Suprapubic skin (tissue), 4 donors: ENCODE data around the gene GSTA2. TPM values are rescaled to one million over a fixed set of nuclear protein-coding genes. Genes with fewer than 3 reads are reported as not detected.

ENCODE experiments used
- DNase-seq, 2 donors: peaks; one replicate each; pipeline ENCODE4 v3.0.0-alpha.2; 2019; ENCODE audit warnings: low spot score in 2 of 2
- H3K27ac ChIP-seq: fragments of 200-600 bp; sonication (generic); one replicate; pipeline ENCODE4 v1.5.1; 2019
- H3K27me3 ChIP-seq: fragments of 200-600 bp; sonication (generic); one replicate; pipeline ENCODE4 v1.5.1; 2019
- H3K36me3 ChIP-seq: fragments of 200-600 bp; sonication (generic); one replicate; pipeline ENCODE4 v1.5.1; 2019
- H3K4me1 ChIP-seq: fragments of 200-600 bp; sonication (generic); one replicate; pipeline ENCODE4 v1.5.1; 2019
- H3K4me3 ChIP-seq: fragments of 200-600 bp; sonication (generic); one replicate; pipeline ENCODE4 v1.5.1; 2019; ENCODE audit warnings: mild to moderate bottlenecking
- H3K9me3 ChIP-seq: fragments of 200-600 bp; sonication (generic); one replicate; pipeline ENCODE4 v1.5.1; 2019
- CTCF ChIP-seq, 2 donors: fragments of 200-600 bp in 1 of 2; fragments of 450-650 bp in 1 of 2; sonication (generic) in 1 of 2; IDR thresholded peaks; one replicate each; pipeline ENCODE4 v1.5.1; 2016 to 2019; ENCODE audit warnings: antibody characterized with exemption in 2 of 2, mild to moderate bottlenecking in 1 of 2, moderate library complexity in 1 of 2
- EP300 ChIP-seq: sonication (generic); formaldehyde crosslinking; IDR thresholded peaks from one replicate; pipeline ENCODE4 v1.6.1; 2017; ENCODE audit warnings: antibody characterized with exemption
- POLR2A ChIP-seq, 2 donors: fragments of 450-650 bp; IDR thresholded peaks; one replicate each; pipeline ENCODE4 v1.6.1; 2017; ENCODE audit warnings: antibody characterized with exemption in 2 of 2, mild to moderate bottlenecking in 2 of 2, moderate library complexity in 2 of 2
- POLR2AphosphoS5 ChIP-seq, 3 donors: sonication (generic); formaldehyde crosslinking; IDR thresholded peaks; one replicate each; pipeline ENCODE4 v1.6.1; 2017; ENCODE audit warnings: antibody characterized with exemption in 3 of 3
- WGBS: methylation state at CpG from one replicate; pipeline ENCODE4 v1.1.5; 2018; 5-methylcytosine and 5-hydroxymethylcytosine counted together
- total RNA-seq, 4 donors: library from RNA; depleted of rRNA; stranded (reverse); fragments of >200 nt; gene quantifications; one replicate each; pipeline ENCODE4 v1.1.0, GENCODE V29; 2016

Gene GSTA2
- total RNA-seq, 4 donors from 2014 or later = not detected

DNA sequence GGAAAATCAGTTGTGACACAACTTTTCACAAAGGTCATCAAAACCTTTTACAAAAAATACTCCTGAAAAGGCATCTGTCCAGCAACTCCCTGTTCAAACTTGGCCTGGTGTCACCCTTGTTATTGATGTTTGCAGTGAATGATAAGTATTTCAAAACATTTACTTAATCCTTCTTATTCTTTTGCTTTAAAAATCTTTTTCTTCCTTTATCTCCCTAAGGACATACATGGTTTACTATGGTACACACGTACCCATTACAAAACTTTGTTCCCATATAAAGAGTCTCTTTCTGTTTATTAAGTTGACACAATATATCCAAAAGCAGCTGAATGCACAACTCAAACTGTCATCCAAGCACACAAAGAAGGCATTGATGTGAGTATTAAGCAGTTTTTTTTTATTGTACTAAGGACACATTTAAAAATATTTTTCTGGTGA is 17.5 kb downstream of the GSTA2 start:
- Histone ChIP-seq H3K36me3 (no peaks in the 10 kb centered on the region), H3K4me1 (no peaks in the 10 kb centered on the region), H3K27ac (no peak overlapping the region), H3K27me3 (no peaks in the 10 kb centered on the region), H3K9me3 (no peaks in the 10 kb centered on the region), H3K4me3 (no peak overlapping the region)
- TF ChIP-seq POLR2AphosphoS5 (IDR thresholded peaks at IDR 0.05) = no peak
- no peak for TF ChIP-seq CTCF (IDR thresholded peaks at IDR 0.05)
- no peak for TF ChIP-seq POLR2A (IDR thresholded peaks at IDR 0.05)
- TF ChIP-seq EP300 = no peak
- no peak for DNase-seq
- 57% methylated on average over 1 of the region's 1 CpG for WGBS

- no peaks in the 10 kb centered on the region for H3K36me3 ChIP-seq
Observed at GRCh38 chr6:52741872-52742271, 21.4 kb downstream of the GSTA2 start.

GRCh38 chr6:52739627-52740026 is 23.6 kb downstream of the GSTA2 start:
- no peak overlapping the region for H3K4me3 ChIP-seq
- H3K27ac ChIP-seq = no peak overlapping the region
- H3K27me3 ChIP-seq = no peaks in the 10 kb centered on the region
- TF ChIP-seq EP300 (no peak), CTCF (IDR thresholded peaks at IDR 0.05) (no peak), POLR2AphosphoS5 (IDR thresholded peaks at IDR 0.05) (no peak), POLR2A (IDR thresholded peaks at IDR 0.05) (no peak)
- H3K9me3 ChIP-seq = no peaks in the 10 kb centered on the region
- WGBS = 97% methylated on average over 3 of the region's 3 CpGs
- no peak for DNase-seq
- H3K4me1 ChIP-seq = no peaks in the 10 kb centered on the region
- no peaks in the 10 kb centered on the region for H3K36me3 ChIP-seq

More at GRCh38 chr6:52741872-52742271, 21.4 kb downstream of the GSTA2 start:
- Histone ChIP-seq H3K9me3 (no peaks in the 10 kb centered on the region), H3K27ac (no peak overlapping the region), H3K27me3 (no peaks in the 10 kb centered on the region), H3K4me3 (no peak overlapping the region), H3K4me1 (no peaks in the 10 kb centered on the region)
- WGBS = 90% methylated on average over 1 of the region's 1 CpG
- no peak for DNase-seq
- no peak for TF ChIP-seq EP300
- TF ChIP-seq POLR2A (IDR thresholded peaks at IDR 0.05) = no peak
- no peak for TF ChIP-seq POLR2AphosphoS5 (IDR thresholded peaks at IDR 0.05)

DNA sequence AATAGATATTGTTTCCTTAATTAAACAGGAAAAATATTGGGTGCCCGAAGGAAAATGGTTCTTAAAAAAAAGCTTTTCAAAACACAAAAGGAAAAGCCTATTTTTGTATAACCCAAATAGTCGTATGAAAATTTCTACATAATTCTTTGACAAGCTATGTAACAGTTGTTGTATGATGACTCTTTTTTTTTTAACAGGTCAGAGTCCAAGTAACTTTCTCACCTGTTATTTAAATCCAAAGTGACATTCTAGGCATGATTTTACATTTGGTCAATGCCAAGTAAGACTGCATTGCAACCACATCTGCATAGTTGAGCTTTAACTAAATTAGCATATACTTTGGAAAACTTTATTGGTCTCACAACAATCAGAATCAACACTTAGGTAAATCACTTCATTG is 24.1 kb downstream of the GSTA2 start:
- TF ChIP-seq CTCF (IDR thresholded peaks at IDR 0.05) = no peak
- TF ChIP-seq EP300 = no peak
- TF ChIP-seq POLR2A (IDR thresholded peaks at IDR 0.05) = no peak
- no peak for TF ChIP-seq POLR2AphosphoS5 (IDR thresholded peaks at IDR 0.05)
- no peak for DNase-seq
- WGBS = 35% methylated on average over 2 of the region's 2 CpGs
- no peaks in the 10 kb centered on the region for H3K36me3 ChIP-seq
- H3K9me3 ChIP-seq = no peaks in the 10 kb centered on the region
- H3K4me1 ChIP-seq = no peaks in the 10 kb centered on the region
- H3K27ac ChIP-seq = no peak overlapping the region
- H3K4me3 ChIP-seq = no peak overlapping the region
- H3K27me3 ChIP-seq = no peaks in the 10 kb centered on the region

- 89% methylated on average over 1 of the region's 1 CpG for WGBS
- DNase-seq = no peak
- no peak overlapping the region for H3K27ac ChIP-seq
- no peaks in the 10 kb centered on the region for H3K36me3 ChIP-seq
- no peak for TF ChIP-seq POLR2AphosphoS5 (IDR thresholded peaks at IDR 0.05)
- no peak for TF ChIP-seq POLR2A (IDR thresholded peaks at IDR 0.05)
- TF ChIP-seq CTCF (IDR thresholded peaks at IDR 0.05) = no peak
- no peak for TF ChIP-seq EP300
- no peaks in the 10 kb centered on the region for H3K9me3 ChIP-seq
- H3K4me3 ChIP-seq = no peak overlapping the region
- H3K27me3 ChIP-seq = no peaks in the 10 kb centered on the region
- H3K4me1 ChIP-seq = no peaks in the 10 kb centered on the region
Observed at GRCh38 chr6:52736145-52736544, 27.1 kb downstream of the GSTA2 start.

DNA sequence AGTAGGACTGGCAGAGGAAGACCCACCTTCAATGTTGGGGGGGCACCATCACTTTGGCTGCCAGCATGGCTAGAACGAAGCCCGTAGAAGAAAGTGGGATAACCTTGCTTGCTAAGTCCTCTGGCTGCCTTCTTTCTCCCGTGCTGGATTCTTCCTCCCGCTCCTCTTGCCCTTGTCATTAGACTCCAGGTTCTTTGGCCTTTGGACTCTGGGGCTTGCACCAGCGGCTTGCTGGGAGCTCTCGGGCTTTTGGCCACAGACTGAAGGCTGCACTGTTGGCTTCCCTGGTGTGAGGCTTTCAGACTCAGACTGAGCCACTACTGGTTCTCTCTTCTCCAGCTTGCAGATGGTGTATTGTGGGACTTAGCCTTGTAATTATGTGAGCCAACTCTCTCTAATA is 28.2 kb downstream of the GSTA2 start:
- Histone ChIP-seq H3K27me3 (no peaks in the 10 kb centered on the region), H3K4me1 (no peaks in the 10 kb centered on the region), H3K27ac (no peak overlapping the region), H3K36me3 (no peaks in the 10 kb centered on the region), H3K4me3 (no peak overlapping the region), H3K9me3 (no peaks in the 10 kb centered on the region)
- 80% methylated on average over 6 of the region's 6 CpGs for WGBS
- no peak for DNase-seq
- TF ChIP-seq POLR2A (IDR thresholded peaks at IDR 0.05) (no peak), CTCF (IDR thresholded peaks at IDR 0.05) (no peak), EP300 (no peak)
